Spleen (tissue), 11 donors: ENCODE measurements around the gene POLR1E. TPM values are rescaled to one million over a fixed set of nuclear protein-coding genes. Genes with fewer than 3 reads are reported as not detected.

Experiments
- DNase-seq: peaks from one replicate; pipeline ENCODE4 v3.0.0-alpha.2; 2020
- H3K27ac ChIP-seq, 8 donors: fragments of 200-600 bp; sonication (generic) in 7 of 8; 1 replicate in 4 of 8; 2 replicates in 4 of 8; pipeline versions ENCODE4 v1.5.0 to v1.8.0; 2016 to 2021; ENCODE audit warnings: inconsistent platforms in 4 of 8, mild to moderate bottlenecking in 4 of 8, moderate library complexity in 1 of 8
- H3K27me3 ChIP-seq, 7 donors: fragments of 200-600 bp; sonication (generic) in 6 of 7; replicated peaks in 1 of 7; 1 replicate in 4 of 7; 2 replicates in 3 of 7; pipeline versions ENCODE4 v1.5.0 to v1.8.0; 2016 to 2021; ENCODE audit warnings: inconsistent platforms in 3 of 7, mild to moderate bottlenecking in 1 of 7
- H3K36me3 ChIP-seq, 6 donors: fragments of 200-600 bp; sonication (generic) in 5 of 6; 1 replicate in 4 of 6; 2 replicates in 2 of 6; pipeline versions ENCODE4 v1.5.0 to v1.8.0; 2016 to 2021; ENCODE audit warnings: inconsistent platforms in 2 of 6
- H3K4me1 ChIP-seq, 6 donors: fragments of 200-600 bp; sonication (generic) in 5 of 6; 1 replicate in 3 of 6; 2 replicates in 3 of 6; pipeline versions ENCODE4 v1.5.0 to v1.8.0; 2016 to 2021; ENCODE audit warnings: inconsistent platforms in 3 of 6
- H3K4me3 ChIP-seq, 8 donors: fragments of 200-600 bp; sonication (generic) in 7 of 8; 1 replicate in 4 of 8; 2 replicates in 4 of 8; pipeline versions ENCODE4 v1.5.0 to v1.8.0; 2016 to 2021; ENCODE audit warnings: inconsistent platforms in 4 of 8, mild to moderate bottlenecking in 4 of 8, moderate library complexity in 2 of 8
- H3K9me3 ChIP-seq, 8 donors: fragments of 200-600 bp; sonication (generic) in 7 of 8; 1 replicate in 4 of 8; 2 replicates in 4 of 8; pipeline versions ENCODE4 v1.5.0 to v1.8.0; 2016 to 2021; ENCODE audit warnings: inconsistent platforms in 4 of 8
- POLR2A ChIP-seq, 3 donors: fragments of 450-650 bp; IDR thresholded peaks; one replicate each; pipeline ENCODE4 v1.5.1; 2017; ENCODE audit warnings: antibody characterized with exemption in 3 of 3, mild to moderate bottlenecking in 1 of 3
- POLR2AphosphoS5 ChIP-seq, 3 donors: sonication (generic); formaldehyde crosslinking; IDR thresholded peaks; one replicate each; pipeline ENCODE4 v1.5.1; 2017; ENCODE audit warnings: antibody characterized with exemption in 3 of 3
- WGBS, 5 donors: extraction: QIAGEN DNeasy Blood & Tissue Kit in 3 of 5; methylation state at CpG; one replicate each; pipeline versions ENCODE4 v1.1.5 to v1.1.7; 2013 to 2018; 5-methylcytosine and 5-hydroxymethylcytosine counted together
- intact Hi-C: fragments of 100-400 bp; cut with DNase I; formaldehyde crosslinking; loops from one replicate; pipeline ENCODE4 v1.15.0; 2023; ENCODE audit warnings: low total_unique reads
- polyA plus RNA-seq, 3 donors: library from polyadenylated mRNA; stranded (reverse); fragments of 200-250 nt; gene quantifications; one replicate each; pipeline ENCODE4 v1.2.1, GENCODE V29; 2013
- total RNA-seq, 7 donors: library from RNA; depleted of rRNA in 3 of 7; stranded (reverse); fragments of >200 nt in 3 of 7; fragmentation: NEBNext Ultra II Directional in 4 of 7; extraction: Animal tissue kit (Norgen Biotek cat#: 25700) in 4 of 7; gene quantifications; one replicate each; pipeline versions ENCODE4 v1.1.0 to v1.2.1, GENCODE V29; 2016 to 2021
- TF ChIP-seq, protein P1 (sequence below), 11 experiments: fragments of 200-600 bp in 7 of 11; fragments of 450-650 bp in 4 of 11; sonication (generic) in 4 of 11; IDR thresholded peaks in 8 of 11; conservative IDR thresholded peaks in 3 of 11; 1 replicate in 7 of 11; 2 replicates in 4 of 11; pipeline versions ENCODE4 v1.4.0 to v1.8.0; 2016 to 2021; ENCODE audit warnings: antibody characterized with exemption in 11 of 11, inconsistent platforms in 4 of 11, mild to moderate bottlenecking in 1 of 11
- donor health status: healthy with polysubstance abuse.
- donor health status: DM: no; HTN: no; CAD: no; lungs with moderate emphysema.
- donor health status: DM: no; HTN: no; CAD: no.
- donor health status: Bipolar disorder and iron deficiency.
- donor health status: healthy.
- donor health status: DM: no; HTN: no; CAD: no.
- donor health status: DM: yes; HTN: yes; CAD: no.

The POLR1E gene
- total and polyA plus RNA-seq, 10 donors: 14.4 to 21.0 (median 18.0) TPM

- no peaks in the 10 kb centered on the region for H3K9me3 ChIP-seq
- H3K36me3 ChIP-seq: peaks cover 0 to 4% (median 0%) of the 10 kb centered on the region in 6 donors
- no peak for DNase-seq
- 80 to 88% (median 82%) methylated on average over 2 to 3 of the region's 3 CpGs for WGBS, 5 donors
- no peak overlapping the region for H3K4me3 ChIP-seq
- no peak for TF ChIP-seq POLR2AphosphoS5 (IDR thresholded peaks at IDR 0.05)
- intact Hi-C loops: no loop called here
- no peaks in the 10 kb centered on the region for H3K27me3 ChIP-seq
- peak overlapping the region in 6 of 8 donors; percentile 64 to 76 (median 72) for H3K27ac ChIP-seq
- H3K4me1 ChIP-seq: peaks cover 0 to 20% (median 6%) of the 10 kb centered on the region in 6 donors
Observed at GRCh38 chr9:37551468-37551867, 65.7 kb downstream of the POLR1E start.

DNA sequence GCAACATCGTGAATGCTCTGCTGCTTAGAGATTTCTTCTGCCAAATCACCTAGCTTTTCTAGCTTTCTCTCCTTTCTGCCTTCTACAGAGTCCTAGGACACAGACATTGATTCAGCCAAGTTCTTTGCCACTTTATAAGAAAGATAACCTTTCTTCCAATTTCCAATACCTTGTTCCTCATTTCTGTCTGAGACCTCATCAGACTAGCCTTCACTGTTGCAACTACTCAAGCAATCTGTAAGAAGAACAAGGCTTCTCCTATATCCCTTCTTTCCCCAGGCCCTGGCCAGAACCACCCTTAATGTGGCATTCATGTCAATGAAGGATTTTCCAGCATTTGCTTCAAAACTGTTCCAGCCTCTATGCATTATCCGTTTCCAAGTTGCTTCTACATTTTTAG is 66.1 kb downstream of the POLR1E start:
- Histone ChIP-seq H3K27ac (peak overlapping the region in 6 of 8 donors; percentile 64 to 76 (median 72)), H3K4me3 (no peak overlapping the region), H3K36me3 (peaks cover 0 to 4% (median 0%) of the 10 kb centered on the region in 6 donors), H3K9me3 (no peaks in the 10 kb centered on the region), H3K4me1 (peaks cover 0 to 20% (median 6%) of the 10 kb centered on the region in 6 donors), H3K27me3 (no peaks in the 10 kb centered on the region)
- 82 to 90% (median 86%) methylated on average over 2 of the region's 2 CpGs for WGBS, 5 donors
- intact Hi-C loops: no loop called here
- DNase-seq: no peak
- TF ChIP-seq, protein P1, sequence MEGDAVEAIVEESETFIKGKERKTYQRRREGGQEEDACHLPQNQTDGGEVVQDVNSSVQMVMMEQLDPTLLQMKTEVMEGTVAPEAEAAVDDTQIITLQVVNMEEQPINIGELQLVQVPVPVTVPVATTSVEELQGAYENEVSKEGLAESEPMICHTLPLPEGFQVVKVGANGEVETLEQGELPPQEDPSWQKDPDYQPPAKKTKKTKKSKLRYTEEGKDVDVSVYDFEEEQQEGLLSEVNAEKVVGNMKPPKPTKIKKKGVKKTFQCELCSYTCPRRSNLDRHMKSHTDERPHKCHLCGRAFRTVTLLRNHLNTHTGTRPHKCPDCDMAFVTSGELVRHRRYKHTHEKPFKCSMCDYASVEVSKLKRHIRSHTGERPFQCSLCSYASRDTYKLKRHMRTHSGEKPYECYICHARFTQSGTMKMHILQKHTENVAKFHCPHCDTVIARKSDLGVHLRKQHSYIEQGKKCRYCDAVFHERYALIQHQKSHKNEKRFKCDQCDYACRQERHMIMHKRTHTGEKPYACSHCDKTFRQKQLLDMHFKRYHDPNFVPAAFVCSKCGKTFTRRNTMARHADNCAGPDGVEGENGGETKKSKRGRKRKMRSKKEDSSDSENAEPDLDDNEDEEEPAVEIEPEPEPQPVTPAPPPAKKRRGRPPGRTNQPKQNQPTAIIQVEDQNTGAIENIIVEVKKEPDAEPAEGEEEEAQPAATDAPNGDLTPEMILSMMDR (IDR thresholded peaks at IDR 0.05 in 8 of 11, conservative IDR thresholded peaks at IDR 0.05 in 3 of 11): no peak
- TF ChIP-seq POLR2A (IDR thresholded peaks at IDR 0.05) (no peak), POLR2AphosphoS5 (IDR thresholded peaks at IDR 0.05) (no peak)

Other genes starting within 250 kb of the POLR1E start
- 100 to 1,000 TPM in 1 of 7 donors, 10 to 100 TPM in 6; 54.3 to 114 (median 68.4) TPM for gene GRHPR, start 63.3 kb upstream of the POLR1E start, total RNA-seq
- gene GRHPR, start 63.3 kb upstream of the POLR1E start, polyA plus RNA-seq: 10 to 100 TPM; 44.9 to 61.9 (median 53.5) TPM
- gene ZBTB5, start 20.5 kb upstream of the POLR1E start, total RNA-seq: 10 to 100 TPM; 10.7 to 15.1 (median 11.9) TPM
- 1 to 10 TPM; 4.7 to 6.0 (median 4.9) TPM for gene ZBTB5, start 20.5 kb upstream of the POLR1E start, polyA plus RNA-seq
- 10 to 100 TPM; 15.6 to 36.9 (median 20.2) TPM for gene FBXO10, start 90.4 kb downstream of the POLR1E start, total RNA-seq
- gene FBXO10, start 90.4 kb downstream of the POLR1E start, polyA plus RNA-seq: 1 to 10 TPM; 3.2 to 8.3 (median 3.9) TPM
- gene TOMM5, start 106.6 kb downstream of the POLR1E start, total RNA-seq: 100 to 1,000 TPM in 1 of 7 donors, 10 to 100 TPM in 6; 54.1 to 108 (median 65.5) TPM
- gene TOMM5, start 106.6 kb downstream of the POLR1E start, polyA plus RNA-seq: 100 to 1,000 TPM; 106 to 155 (median 137) TPM
- gene FRMPD1, start 165.0 kb downstream of the POLR1E start, total RNA-seq: under 1 TPM in 4 of 7 donors, not detected in 3; 0.09 to 0.47 (median 0.25) TPM
- gene FRMPD1, start 165.0 kb downstream of the POLR1E start, polyA plus RNA-seq: under 1 TPM; 0.10 to 0.32 (median 0.20) TPM